HG03342 (cell line): Measurements from ENCODE around the gene ESRRA.

Experiments
- ATAC-seq: cut with Tn5 transposase; IDR thresholded peaks from one replicate; pipeline ENCODE4 v1.9.1; 2021; ENCODE audit warnings: mild to moderate bottlenecking, moderate library complexity; ENCODE audit not compliant: unreplicated experiment

The ESRRA gene

GRCh38 chr11:64291262-64291751 is 14.0 kb upstream of the ESRRA start, which contains the start of gene KCNK4:
Gene KCNK4 (plus strand): TSS chr11:64291302. CDS start chr11:64293019, 1,717 bp downstream.
- ATAC-seq = no peak

GRCh38 chr11:64291752-64292459 is 13.4 kb upstream of the ESRRA start:
- no peak for ATAC-seq

GRCh38 chr11:64292460-64293254 is 12.7 kb upstream of the ESRRA start:
- ATAC-seq = no peak

- ATAC-seq = no peak
Observed at GRCh38 chr11:64294774-64295173, 10.6 kb upstream of the ESRRA start.

- no peak for ATAC-seq
Observed at GRCh38 chr11:64295760-64296159, 9.6 kb upstream of the ESRRA start.

GRCh38 chr11:64296236-64296635 is 9.1 kb upstream of the ESRRA start:
- ATAC-seq = no peak

GRCh38 chr11:64296830-64297698 is 8.3 kb upstream of the ESRRA start:
- no peak for ATAC-seq

- ATAC-seq = no peak
Observed at GRCh38 chr11:64297699-64298358, 7.5 kb upstream of the ESRRA start.

- no peak for ATAC-seq
Observed at GRCh38 chr11:64298966-64299846, 6.1 kb upstream of the ESRRA start.

- no peak for ATAC-seq
Observed at GRCh38 chr11:64299847-64300648, 5.3 kb upstream of the ESRRA start, which contains the start of gene CATSPERZ. Gene CATSPERZ (plus strand): TSS chr11:64300358. CDS start chr11:64300411, 53 bp downstream.

GRCh38 chr11:64303109-64304031 is 2.0 kb upstream of the ESRRA start:
- no peak for ATAC-seq

- no peak for ATAC-seq
Observed at GRCh38 chr11:64304032-64304315, 1.4 kb upstream of the ESRRA start.

GRCh38 chr11:64304316-64305072 is 830 bp upstream of the ESRRA start:
- ATAC-seq = peak; percentile 22

GRCh38 chr11:64305691-64306562 is 603 bp downstream of the ESRRA start:
- no peak for ATAC-seq

GRCh38 chr11:64306563-64306875 is 1.2 kb downstream of the ESRRA start:
- no peak for ATAC-seq

GRCh38 chr11:64306876-64307622 is 1.7 kb downstream of the ESRRA start:
- no peak for ATAC-seq
